ENCODE results near the gene WDR35. TPM values are rescaled to one million over a fixed set of nuclear protein-coding genes. Genes with fewer than 3 reads are reported as not detected.

The WDR35 gene
- total and polyA plus RNA-seq, 2 of the 4 experiments (the other 2 are of a cell fraction) = 3.4 to 8.1 TPM

DNA sequence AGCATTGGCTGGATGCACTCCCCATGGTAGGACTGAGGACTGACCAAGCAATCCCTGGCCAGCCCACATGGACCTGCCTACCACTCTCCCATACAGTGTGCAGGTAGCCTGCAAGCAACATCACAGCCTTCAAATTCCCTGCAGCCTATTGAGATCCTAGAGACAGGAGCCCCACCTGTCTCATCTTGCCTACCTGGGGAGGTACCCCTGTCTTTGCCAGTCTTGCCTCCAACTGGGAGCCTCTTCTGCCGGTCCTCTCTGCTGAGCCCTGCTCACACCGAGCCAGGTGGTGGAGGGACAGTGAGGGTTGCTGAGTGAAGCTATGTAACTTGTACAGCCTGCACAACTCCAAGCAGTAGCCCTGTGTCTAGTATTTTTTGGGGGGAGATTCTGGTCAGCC is 118.1 kb downstream of the WDR35 start:
- no peak overlapping the region for H3K14ac ChIP-seq (replicated peaks; ENCODE audit: low read depth, low read length)
- H3K23ac ChIP-seq (ENCODE audit: low read depth, low read length) = no peak overlapping the region
- H3K9me1 ChIP-seq (ENCODE audit: insufficient read depth, low read length) = peaks cover 7% of the 10 kb centered on the region
- no peak overlapping the region for H3K18ac ChIP-seq (ENCODE audit: low read depth, low read length)
- BruUV-seq (replicated peaks) = no TSS peak
- no peaks in the 10 kb centered on the region for H3K9me3 ChIP-seq (ENCODE audit: control insufficient read depth, insufficient read depth, low read length)
- TF ChIP-seq BHLHE40 (IDR thresholded peaks at IDR 0.05; ENCODE audit: low read depth, low read length) (no peak), NFE2L2 (IDR thresholded peaks at IDR 0.05; ENCODE audit: low read depth, low read length) (no peak), SMC3 (IDR thresholded peaks at IDR 0.05; ENCODE audit: low read depth, low read length) (no peak), POLR2A (IDR thresholded peaks at IDR 0.05; ENCODE audit: low read depth, low read length) (no peak)
- TF ChIP-seq, protein P1, sequence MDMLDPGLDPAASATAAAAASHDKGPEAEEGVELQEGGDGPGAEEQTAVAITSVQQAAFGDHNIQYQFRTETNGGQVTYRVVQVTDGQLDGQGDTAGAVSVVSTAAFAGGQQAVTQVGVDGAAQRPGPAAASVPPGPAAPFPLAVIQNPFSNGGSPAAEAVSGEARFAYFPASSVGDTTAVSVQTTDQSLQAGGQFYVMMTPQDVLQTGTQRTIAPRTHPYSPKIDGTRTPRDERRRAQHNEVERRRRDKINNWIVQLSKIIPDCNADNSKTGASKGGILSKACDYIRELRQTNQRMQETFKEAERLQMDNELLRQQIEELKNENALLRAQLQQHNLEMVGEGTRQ (IDR thresholded peaks at IDR 0.05; ENCODE audit: low read depth, low read length) = no peak
- H4K5ac ChIP-seq (ENCODE audit: low read depth, low read length) = no peak overlapping the region
- dilution Hi-C loops (cut with HindIII; ENCODE audit: low sequenced_read_pairs, unreplicated experiment) = no loop called here
- H2BK5ac ChIP-seq (ENCODE audit: low read depth, low read length, poor library complexity, severe bottlenecking) = no peak overlapping the region
- H2BK20ac ChIP-seq (ENCODE audit: low read depth, low read length) = no peak overlapping the region
- no peak overlapping the region for H2AK5ac ChIP-seq (ENCODE audit: low read depth, low read length)
- H3K4me1 ChIP-seq (ENCODE audit: control insufficient read depth, insufficient read depth, low read length) = peaks cover 9% of the 10 kb centered on the region; the same call in 1 of the 2 replicates
- no peak overlapping the region for H2AK9ac ChIP-seq (replicated peaks; ENCODE audit: low read depth, low read length, poor library complexity)
- H4K20me1 ChIP-seq (ENCODE audit: insufficient read depth, low read length) = peaks cover 3% of the 10 kb centered on the region
- ATAC-seq (ENCODE audit: low read depth) = no peak
- WGBS, 2 experiments (ENCODE audit: extremely low coverage in 2 of 2, insufficient read length in 1 of 2) = 80% methylated on average over 2 of the region's 2 CpGs; no CpG with 5 or more reads in 1 of the 2 experiments
- H2BK120ac ChIP-seq (ENCODE audit: low read depth, low read length) = no peak overlapping the region
- H3K27ac ChIP-seq (ENCODE audit: insufficient read depth, low read length) = no peak overlapping the region
- H3K4ac ChIP-seq (ENCODE audit: low read depth, low read length) = no peak overlapping the region
- H3K9ac ChIP-seq (ENCODE audit: low read depth, low read length) = no peak overlapping the region
- H4K91ac ChIP-seq (ENCODE audit: insufficient read depth, low read depth, low read length) = no peak overlapping the region
- DNase-seq = no peak
- no peaks in the 10 kb centered on the region for H3K79me1 ChIP-seq (ENCODE audit: low read depth in 1 of 2, low read length in 2 of 2)
- ChIA-PET POLR2A (ENCODE audit: unreplicated experiment) (no interaction called here), CTCF (no interaction called here)
- no peak overlapping the region for H3K4me2 ChIP-seq (ENCODE audit: low read depth, low read length)
- no peak overlapping the region for H2BK15ac ChIP-seq (ENCODE audit: low read depth, low read length)
- intact Hi-C loops (cut with micrococcal nuclease) = no loop called here
- H3K27me3 ChIP-seq (ENCODE audit: control insufficient read depth, insufficient read depth, low read length) = peaks cover 38% of the 10 kb centered on the region
- no peak overlapping the region for H2AFZ ChIP-seq (replicated peaks; ENCODE audit: low read length, poor library complexity)
- no peaks in the 10 kb centered on the region for H3K36me3 ChIP-seq (ENCODE audit: control insufficient read depth, insufficient read depth, low read length)
- no peak overlapping the region for H3K56ac ChIP-seq (ENCODE audit: extremely low read depth, insufficient read depth, low read length)
- H4K8ac ChIP-seq (ENCODE audit: low read depth in 2 of 2, low read length in 2 of 2) = no peak overlapping the region
- no peak overlapping the region for H3K4me3 ChIP-seq (ENCODE audit: insufficient read depth, low read depth, low read length)
- in situ Hi-C loops (cut with MboI; ENCODE audit: low sequenced_read_pairs) = loop anchor here (5.0 kb wide), 1 partner anchor 1350 kb away; no protein-coding TSS in a partner anchor
